Erythroblast (primary cell): ENCODE measurements around the gene SPEF2.

Source experiments
- DNase-seq, 2 experiments: peaks; one replicate each; lab custom pipeline; 2025; lab: John Stamatoyannopoulos, UW
- GATA1 ChIP-seq: IDR thresholded peaks from 2 replicates; pipeline ENCODE4 v1.6.1; 2011; ENCODE audit warnings: low read depth, mild to moderate bottlenecking, control low read depth, low read length, moderate library complexity
- POLR2A ChIP-seq: IDR thresholded peaks from 2 replicates; pipeline ENCODE4 v1.6.1; 2011; ENCODE audit warnings: mild to moderate bottlenecking, low read length

The SPEF2 gene

DNA sequence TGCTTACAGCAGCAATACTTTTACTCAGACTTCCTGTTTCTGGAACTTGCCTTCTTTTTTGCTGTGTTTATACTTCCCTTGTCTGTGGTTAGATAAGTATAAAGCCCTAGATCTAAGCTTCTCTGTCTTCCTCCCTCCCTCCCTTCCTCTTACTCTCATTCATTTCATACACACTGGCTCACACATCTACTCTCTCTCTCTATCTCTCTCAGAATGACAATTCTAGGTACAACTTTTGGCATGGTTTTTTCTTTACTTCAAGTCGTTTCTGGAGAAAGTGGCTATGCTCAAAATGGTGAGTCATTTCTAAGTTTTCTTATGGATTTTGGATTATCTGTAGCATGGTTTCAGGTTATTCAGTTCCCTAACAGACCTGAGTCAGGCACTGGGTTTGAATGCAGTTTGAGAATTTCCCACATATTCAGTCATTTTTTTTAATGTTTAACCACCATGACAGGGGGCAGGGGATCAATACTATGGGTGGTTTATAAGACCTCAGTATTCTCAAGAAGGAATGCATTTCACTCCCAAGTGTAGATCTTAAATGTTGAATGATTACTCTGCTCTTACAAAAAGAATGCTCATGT lies 239.2 kb downstream of the SPEF2 start, which contains the start of gene IL7R:
TSS of gene IL7R (plus strand) at position 127 of the 587 bp plus-strand sequence. CDS start at position 214, 87 bp downstream.
- no peak for DNase-seq
- TF ChIP-seq GATA1 (no peak), POLR2A (no peak)

DNA sequence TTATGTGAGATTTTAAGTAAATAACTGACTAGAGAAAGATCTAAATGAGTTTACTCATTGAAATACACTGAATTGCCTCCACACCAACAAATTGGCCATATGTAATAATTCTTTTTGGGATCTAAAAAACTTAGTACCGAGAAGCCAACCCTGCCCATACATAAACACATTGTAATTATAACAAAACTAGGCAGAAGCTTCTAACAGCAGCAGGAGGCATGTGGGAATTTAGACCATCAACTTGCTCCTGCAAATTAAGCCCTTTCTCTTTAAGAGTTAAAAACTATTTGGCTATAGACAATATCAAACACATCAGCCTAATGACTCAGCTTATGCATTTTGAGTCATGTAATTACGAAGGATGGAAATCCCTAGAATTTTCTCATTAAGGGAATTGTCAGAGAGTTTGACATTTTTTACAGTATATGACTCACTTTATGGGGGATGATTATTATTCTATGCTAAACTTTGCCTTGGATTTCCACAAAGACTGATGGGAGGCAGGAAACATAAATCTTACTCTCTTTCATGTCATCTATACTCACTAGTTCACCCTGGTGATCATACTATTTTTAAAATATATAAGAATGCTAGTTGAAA lies 240.0 kb downstream of the SPEF2 start:
- TF ChIP-seq GATA1 (no peak), POLR2A (no peak)
- DNase-seq: no peak

DNA sequence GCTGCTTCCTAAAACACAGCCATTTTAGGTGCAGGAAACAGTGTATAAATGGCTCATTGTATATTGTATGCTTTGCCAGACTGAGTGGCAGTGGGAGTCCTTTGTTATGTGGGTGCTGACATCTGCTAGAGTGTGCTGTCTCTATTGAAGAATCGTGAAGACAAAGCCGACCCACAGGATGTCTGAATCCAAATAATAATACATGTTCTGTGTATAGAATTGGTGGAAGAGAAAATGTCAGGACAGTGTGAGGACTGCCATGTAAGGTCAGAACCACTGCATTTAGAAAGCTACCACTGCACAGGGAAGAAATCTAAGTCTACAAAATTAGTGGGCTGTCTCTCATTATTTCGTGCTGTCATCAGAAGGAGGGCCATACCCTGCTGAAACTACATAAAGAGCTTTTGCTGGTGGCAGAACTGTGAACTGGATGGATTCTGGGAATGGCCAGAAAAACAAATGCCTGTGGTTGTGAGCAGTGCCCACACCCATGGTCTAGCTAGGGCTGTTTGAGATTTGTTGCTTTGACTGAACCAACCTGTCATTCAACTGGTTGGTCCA lies 241.5 kb downstream of the SPEF2 start:
- TF ChIP-seq GATA1 (no peak), POLR2A (no peak)

DNA sequence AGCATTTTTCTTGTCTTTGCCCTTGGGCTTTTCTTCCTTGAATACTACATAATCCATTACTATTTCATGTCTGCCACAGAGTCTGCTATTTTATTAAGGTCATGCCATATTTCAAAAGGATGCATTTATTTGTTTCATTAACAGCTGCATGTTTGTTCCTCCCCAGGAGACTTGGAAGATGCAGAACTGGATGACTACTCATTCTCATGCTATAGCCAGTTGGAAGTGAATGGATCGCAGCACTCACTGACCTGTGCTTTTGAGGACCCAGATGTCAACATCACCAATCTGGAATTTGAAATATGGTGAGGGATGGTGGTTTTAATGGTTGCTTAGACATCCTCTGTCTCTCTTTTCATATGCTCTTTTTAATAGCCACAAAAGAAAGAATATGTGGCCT lies 243.0 kb downstream of the SPEF2 start:
- no peak for DNase-seq

More for the DNA sequence above, 241.5 kb downstream of the SPEF2 start:
- DNase-seq: no peak

DNA sequence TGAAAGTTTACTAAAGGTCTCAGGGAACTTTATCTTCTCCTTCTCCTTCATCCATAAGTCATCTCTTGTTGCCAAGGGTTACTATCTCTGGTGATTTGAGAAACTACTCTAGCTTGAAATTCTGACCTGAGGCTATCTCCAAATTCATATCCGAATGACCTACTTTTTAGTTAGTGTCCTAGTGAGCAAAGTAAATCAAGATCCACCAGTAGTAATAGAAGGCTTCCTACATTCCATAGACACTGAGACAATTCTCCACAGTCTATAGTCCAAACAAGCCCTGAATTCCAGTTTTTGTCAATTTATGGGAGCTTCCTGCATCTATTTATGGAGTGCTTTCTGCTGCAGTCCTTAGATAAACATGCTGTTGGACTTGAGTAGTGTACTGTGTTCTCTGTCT lies 244.1 kb downstream of the SPEF2 start:
- TF ChIP-seq POLR2A: no peak
- no peak for TF ChIP-seq GATA1
- no peak for DNase-seq

More for the DNA sequence above, 243.0 kb downstream of the SPEF2 start:
- TF ChIP-seq POLR2A (no peak), GATA1 (no peak)

DNA sequence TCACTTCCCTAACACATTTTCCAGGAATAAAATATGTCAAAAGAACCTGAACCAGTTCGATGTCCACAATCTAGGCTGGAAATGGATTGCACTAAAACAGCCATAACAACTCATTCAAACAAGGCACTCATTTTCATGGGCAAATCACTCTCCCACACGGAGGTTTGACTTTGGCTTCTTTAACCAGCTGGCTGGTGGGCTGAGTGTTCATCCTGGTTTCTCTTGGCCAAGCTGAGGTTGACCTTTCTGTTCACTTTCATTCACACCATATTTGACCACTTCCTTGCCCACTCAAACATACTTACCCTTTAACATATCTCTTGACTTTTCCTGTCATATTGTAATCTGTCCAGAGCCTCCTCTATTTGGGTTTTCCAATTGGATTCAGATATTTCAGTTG lies 244.5 kb downstream of the SPEF2 start:
- no peak for DNase-seq
- TF ChIP-seq POLR2A (no peak), GATA1 (no peak)

DNA sequence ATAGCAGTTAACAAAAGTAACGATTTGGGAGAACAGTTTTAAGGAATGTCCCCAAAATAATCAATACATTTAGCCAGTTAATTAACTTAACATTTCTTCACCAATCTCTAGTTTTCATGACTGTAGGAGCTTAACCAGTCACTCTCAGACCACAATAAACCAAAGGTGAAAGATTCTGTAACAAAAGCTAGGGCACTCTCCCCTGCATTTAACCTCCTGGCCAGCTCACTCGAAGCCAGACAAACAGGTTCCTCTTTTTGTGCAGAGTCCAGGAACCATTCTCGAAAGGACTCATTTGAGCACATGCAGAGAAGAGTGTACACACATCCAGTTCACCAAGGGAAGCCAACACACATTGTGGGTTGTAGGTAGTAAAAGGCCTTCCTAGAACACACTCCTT lies 245.5 kb downstream of the SPEF2 start:
- TF ChIP-seq GATA1: no peak
- DNase-seq: no peak
